ENCODE results near the gene KIF5A.
"Not testable (repeated sequence)": the region's sequence is repeated elsewhere in the genome, so short reads cannot be mapped to it uniquely, and the experiment has no call there.

The KIF5A gene

DNA sequence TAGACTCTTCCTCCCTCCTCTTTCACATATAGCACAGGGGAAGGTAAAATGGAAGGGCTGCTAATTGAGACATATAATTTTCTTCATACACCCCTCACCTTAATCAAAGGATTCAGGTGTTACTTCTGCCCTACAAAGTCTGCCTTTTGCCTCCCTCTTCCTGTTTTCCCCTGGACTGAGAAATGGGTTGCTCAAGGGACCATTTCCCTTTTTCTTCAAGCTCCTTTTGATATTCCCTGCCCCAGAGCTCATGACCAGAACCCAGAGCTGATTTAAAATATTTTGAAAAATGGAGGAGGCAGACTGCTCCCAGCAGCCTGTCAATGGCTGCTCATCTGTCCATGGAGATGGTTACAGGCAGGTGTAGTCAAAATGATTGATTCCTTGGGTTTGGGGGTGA, 34.8 kb downstream of the KIF5A start:
- no peak for DNase-seq (ENCODE audit: low read depth)

DNA sequence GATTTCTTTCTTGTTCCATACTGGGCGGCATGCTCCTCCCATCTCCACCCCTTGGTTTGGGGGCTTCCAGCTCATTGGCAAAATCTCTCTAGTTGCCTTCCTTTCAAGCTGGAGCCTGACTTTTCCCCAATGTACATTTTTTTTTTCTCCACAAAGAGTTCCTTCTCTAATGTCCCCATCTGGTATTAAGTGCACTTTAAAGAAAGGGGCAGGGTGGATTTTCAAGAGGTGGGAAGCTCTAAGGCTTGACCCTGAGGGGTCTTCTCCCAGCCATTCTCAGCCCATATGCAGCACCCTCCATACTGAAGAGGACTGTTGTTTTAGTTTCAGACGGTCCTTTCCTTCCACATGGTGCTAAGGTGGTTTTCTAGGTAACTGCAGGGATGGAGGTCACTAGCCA, 35.3 kb downstream of the KIF5A start:
- no peak for DNase-seq (ENCODE audit: low read depth)

DNA sequence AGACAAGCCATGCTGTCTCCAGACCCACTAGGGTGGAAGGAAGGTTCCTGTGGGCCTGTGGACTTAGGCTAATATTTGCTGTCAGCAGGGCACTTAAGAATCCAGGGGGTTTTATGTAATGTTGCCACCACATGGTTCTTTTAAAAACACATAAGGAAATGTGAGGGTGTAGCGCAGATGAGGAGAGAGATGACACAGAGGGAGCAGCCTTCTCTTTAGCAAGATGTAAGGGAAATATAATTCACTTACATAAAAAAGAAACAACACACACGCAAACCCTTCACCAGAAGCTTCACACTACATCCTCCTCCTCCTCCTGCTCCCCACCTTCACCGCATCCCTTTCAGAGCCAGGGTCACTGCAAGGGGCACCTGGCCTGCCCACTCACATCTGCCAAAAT, 36.3 kb downstream of the KIF5A start:
- DNase-seq (ENCODE audit: low read depth): no peak

DNA sequence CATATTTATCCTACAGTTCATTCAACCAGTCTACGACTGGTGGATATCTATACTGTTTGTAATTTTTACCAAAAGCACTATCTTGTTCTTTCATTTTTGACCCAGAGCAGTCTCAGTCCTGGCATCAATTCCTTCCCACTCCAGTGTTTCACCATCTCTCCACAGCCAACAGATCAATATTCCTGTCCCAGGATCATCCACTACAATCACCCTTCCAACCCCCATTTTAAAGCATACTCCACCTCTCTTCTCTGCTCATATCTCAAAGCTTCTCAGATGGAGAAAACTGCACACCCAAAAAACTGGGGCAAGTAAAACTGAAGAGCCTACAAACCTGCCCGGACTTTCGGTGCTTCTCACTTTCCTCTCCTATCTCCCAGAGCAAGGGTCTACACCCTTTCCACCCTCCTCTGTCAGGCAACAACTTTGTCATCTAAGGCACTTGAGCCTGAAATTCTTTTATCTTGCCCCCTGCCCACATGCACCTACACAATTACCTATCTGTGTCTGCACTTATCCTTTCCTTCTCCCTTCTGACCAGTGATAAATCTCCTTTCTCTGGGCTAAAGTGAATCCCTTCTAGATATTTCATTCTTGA, 37.1 kb downstream of the KIF5A start:
- DNase-seq (ENCODE audit: low read depth): no peak

DNA sequence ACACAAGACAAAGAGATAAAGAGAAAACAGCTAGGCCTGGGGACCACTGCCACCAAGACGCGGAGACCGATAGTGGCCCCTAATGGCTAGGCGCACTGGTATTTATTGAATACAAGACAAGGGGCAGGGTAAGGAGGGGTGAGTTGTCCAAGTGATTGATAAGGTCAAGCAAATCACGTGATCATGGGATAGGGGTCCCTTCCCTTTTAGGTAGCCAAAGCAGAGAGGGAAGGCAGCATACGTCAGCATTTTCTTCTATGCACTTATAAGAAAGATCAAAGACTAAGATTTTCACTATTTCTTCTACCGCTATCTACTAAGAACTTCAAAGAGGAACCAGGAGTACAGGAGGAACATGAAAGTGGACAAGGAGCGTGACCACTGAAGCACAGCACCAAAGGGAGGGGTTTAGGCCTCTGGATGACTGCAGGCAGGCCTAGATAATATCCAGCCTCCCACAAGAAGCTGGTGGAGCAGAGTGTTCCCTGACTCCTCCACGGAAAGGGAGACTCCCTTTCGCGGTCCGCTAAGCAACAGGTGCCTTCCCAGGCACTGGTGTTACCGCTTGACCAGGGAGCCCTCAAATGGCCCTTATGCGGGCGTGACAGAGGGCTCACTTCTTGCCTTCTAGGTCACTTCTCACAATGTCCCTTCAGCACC, 39.2 kb downstream of the KIF5A start:
- DNase-seq (ENCODE audit: low read depth): not testable (repeated sequence)

DNA sequence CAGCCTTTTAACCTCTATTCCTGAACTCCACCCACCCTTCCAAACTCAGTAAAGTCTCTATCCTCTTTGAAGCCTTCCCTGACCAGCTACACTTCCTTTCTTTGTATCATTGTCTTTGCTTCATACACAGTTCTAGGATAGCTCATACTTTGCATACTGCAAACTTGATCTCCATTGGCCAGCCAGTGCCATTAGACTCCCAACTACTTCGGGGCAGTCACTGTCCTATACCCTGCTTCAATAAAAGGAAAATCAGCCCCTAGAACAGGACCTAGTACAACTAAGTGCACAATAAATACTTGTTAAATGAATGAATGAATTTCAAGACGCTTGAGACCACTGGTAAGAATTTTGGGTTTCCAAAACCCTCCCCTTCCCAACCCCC, 40.6 kb downstream of the KIF5A start:
- DNase-seq (ENCODE audit: low read depth): no peak

DNA sequence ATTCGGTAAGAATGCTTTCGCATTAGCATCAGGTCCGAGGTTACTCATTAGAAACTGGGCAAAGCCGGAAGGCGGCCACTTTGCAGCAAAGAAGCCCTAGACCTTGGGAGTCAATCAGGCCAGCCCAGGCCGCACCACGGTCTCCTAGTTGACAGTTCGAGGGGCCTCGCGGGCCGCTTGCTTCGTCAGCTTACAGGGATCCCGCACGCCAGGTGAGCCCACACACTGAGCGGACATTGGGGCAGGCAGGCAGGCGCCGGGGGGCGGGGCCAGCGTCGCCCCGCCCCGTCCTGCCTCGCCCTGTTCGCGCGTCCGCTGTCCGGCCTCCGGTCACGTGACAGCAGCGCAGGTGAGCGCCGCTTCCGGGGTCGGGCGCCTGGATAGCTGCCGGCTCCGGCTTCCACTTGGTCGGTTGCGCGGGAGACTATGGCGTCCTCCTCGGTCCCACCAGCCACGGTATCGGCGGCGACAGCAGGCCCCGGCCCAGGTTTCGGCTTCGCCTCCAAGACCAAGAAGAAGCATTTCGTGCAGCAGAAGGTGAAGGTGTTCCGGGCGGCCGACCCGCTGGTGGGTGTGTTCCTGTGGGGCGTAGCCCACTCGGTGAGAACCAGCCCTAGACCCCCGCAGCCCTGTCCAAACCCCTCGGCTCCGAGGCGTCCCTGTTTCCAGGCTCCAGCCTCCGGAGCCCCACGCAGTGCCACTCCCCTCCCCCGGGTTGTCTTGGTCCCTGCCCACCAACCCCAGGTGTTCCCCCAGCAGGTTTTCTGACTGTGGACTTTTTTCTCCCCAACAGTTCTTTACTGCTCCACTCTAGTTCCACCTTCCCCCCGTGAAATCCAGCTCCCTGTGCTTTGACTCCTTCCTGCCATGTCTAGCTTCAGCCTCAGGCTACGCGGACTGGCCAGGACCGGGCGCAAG, 41.3 kb downstream of the KIF5A start, which contains the start of gene PIP4K2C:
Gene PIP4K2C (plus strand): TSS at position 329 of the 918 bp plus-strand sequence. CDS start 98 bp downstream, at position 427.
- no peak for DNase-seq (ENCODE audit: low read depth)

DNA sequence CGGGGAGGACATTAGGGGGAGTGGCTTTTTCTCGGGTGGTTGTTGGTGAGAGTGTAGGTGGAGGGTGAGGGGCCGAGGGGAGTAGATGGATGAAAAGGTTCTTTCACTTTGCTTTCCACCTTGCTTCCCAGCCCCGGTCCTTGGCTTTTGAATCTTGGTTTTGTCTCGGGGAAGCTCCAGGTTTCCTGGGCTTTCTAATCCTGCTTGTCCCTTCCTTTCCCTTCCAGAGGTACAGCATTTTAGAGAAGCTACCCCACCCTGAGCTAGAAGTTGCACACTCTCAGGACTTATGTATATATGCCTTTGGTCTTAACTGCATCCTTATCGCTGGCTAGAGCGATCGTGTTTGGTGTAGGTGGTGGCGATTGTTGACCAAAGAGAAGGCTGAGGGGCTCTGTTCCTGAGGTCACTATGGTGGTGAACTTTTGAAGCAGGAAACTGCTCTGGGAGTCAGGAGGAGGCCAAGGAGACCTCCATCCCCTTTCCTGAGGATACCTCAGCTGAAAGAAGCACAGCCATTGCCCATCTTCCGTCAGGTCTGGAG, 42.0 kb downstream of the KIF5A start:
- DNase-seq (ENCODE audit: low read depth): no peak

DNA sequence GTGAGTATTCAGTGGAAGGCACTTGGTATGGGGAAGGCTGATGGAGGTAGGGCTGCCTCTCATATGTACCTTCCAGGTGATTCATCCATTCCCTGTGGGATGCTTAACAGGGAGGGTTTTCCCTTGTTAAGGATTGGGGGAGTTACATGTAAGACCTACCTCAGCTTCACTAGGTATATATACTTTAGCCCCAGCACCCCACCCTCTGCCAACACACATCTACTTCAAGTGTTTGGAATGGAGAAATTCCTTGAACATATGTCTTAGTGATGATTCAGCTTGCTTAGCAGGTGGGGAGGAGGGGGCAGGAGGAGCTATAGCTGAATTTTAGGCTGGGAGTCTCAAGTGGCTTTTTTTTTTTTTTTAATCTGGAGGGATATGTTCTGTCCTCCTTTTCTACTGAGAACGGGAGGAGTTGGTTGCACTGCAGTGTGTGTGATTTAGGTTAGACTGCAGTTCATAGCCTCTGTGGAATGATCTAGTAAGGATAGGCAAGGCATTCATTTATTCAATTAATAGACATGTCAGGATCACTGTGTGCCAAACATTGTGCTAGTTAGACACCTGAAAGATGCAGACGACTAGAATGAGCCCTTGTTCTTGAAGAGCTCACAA, 42.8 kb downstream of the KIF5A start:
- no peak for DNase-seq (ENCODE audit: low read depth)

DNA sequence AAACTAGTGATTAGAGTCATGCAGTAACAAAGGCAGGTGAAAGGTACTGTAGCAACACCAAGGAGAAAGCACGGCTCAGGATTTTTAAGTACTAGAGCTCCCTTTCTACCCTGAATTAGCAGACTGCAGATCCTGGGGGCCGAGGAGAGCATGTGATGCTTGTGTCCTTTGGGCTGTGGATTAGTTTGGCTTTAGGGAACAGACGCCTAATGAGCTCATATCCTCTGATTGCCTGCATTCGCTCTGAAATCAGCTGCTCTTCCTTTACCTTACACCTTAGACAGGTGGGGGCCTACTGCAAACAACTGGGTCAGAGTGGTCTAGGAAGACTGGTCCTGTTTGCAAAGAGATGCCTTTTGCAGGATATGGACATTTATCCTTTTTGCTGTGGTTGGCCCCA, 43.3 kb downstream of the KIF5A start:
- no peak for DNase-seq (ENCODE audit: low read depth)

DNA sequence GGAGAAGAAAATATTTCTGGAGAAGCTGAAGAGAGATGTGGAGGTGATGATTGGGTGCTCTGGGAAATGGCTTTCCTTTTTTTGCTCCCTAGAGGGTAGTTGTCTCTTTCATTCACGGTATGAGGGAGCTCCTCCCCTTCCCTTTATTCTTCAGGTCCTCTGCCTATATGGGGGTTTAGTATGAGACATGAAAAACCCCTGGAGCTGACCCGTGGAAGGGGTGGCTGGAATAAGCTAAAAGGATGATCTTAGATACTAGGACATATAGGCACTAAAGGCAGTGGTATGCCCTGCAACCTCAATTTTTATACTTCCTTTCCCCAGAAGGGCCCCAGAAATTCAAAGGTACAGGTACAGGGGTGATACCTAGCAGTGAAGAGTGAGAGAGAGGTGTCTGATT, 50.6 kb downstream of the KIF5A start:
- no peak for DNase-seq (ENCODE audit: low read depth)

DNA sequence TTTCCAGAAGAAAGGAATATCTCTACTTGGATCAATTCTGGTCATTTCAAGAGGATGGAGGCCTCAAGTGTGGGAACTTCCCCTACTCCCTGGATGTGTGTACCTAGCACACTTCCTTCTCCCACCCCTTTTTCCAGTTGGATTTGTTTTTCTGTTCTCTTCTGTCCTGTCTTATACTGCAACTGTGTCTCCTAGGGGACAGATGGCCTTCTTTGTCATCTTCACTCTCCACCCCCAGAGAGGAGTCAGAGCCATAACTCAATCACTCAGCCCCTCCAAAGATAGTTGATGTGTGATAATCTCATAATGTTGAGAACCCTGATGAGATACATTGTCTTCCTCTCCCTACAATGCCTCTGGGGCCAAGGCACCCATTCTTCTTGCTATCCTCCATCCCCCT, 52.7 kb downstream of the KIF5A start:
- DNase-seq (ENCODE audit: low read depth): no peak

DNA sequence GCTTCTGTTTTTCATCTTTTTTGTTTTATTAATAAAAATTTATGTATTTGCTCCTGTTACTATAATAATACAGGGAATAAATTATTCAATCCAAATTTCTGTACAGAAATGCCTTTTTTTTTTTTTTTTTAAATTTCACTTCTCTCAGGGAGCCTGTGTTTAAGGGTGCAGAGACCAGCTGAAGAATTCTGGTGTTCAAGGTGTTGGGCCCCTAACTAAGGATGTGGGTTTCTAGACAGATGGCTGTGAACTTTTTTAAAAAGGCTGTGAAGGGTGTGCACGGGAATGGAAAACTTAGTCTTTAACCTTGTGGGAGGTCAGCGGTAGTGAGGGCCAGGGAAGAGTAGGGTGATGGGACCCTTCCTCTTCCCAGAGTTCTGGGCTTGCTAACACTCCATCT, 53.5 kb downstream of the KIF5A start:
- DNase-seq (ENCODE audit: low read depth): no peak

DNA sequence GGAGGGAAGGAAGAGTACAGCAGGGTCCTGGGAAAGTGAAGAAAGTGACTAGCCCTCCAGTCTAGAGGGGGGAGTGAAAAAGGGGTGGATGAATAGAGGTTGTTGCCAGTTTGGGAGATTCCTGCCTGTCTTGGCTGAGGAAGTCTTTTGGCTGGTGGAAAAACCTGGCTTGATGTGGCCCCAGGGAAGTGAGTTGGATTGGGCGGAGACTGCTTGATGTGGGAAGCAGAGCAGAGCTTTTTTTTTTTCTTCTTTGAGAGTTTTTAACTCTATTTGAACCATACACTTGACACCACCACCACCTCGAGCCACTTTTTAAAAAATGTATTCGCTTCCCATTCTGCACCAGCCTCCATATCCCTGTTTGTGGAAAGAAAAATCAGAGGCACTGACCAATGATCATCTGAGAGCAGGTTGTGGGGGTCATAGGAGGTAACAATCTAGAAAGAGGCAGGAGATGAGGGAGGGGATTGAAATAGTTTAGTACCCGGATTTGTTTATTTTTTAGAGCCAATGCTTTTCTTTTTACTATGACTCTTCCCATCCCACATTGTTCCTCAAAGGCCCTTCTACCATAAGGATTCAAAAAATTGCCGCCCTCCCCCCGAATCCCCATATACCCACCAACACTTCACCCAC, 54.1 kb downstream of the KIF5A start:
- peak; percentile 40 for DNase-seq (ENCODE audit: low read depth)

DNA sequence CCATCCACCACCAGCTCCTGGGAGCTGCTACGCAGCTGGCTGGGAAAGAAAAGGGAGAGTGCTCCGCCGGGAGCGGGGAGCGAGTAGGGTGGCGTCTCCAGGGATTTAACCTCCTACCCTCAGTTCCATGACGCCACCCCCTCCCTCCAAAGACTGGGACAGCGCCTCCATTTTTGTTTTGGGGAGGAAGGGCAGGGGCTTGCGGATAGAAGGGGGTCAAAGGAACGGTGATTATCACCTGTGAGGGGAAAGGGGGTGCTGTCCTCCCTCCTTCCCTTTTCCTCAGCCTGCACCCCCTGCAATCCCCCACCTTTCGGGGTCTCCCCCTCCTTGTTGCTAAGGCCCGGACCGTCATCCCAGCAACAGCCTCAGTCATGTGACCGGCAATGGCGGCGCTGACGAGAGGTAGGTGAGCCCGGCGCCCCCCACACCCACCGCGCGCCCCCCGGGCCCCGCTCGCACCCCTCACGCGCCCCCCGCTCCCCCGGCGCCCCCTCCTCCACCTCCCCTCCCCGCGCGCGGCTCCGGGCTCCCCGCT, 54.7 kb downstream of the KIF5A start, which contains the start of gene DTX3:
Gene DTX3 (plus strand): TSS at position 371 of the 538 bp plus-strand sequence. CDS start 1,694 bp downstream, outside the sequence.
- DNase-seq (ENCODE audit: low read depth): no peak

DNA sequence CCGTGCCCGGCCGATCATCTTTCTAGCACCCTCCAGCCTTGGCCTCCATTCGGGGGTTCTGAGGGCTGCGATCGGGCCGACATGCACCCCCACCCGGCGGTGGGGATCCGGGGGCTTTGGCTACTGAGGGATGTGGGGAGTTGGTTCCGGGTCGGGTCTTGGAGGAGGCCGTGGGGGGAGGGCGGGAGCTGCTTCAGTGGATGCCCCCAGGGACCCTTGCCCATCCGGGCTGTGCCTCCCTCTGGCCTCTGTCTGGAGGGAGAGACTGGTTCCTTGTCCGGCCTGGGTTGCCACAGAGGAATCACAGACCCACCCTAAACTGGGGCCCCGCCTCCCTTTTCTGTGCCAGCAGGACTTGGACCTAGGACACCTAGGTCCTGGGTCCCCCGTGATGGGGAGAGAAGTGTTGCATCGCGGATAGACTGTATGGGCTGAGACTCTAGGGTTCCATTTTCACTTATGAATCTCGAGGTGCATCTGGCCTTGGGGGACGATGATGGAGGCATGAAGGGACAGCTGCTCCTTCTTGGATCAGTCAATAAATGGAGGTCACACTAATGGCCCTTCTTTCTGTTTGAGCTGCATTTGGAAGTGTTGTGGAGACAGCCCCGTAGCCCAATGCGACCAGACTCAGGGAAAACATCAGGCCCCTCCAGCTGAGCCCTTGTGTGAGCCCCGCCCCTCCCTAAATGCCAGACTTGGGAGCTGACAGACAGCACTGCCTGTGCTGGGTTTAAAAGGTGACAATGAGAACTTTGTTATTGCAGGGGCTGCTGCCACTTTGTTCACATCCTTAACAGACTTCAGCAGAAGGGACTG, 55.4 kb downstream of the KIF5A start:
- DNase-seq (ENCODE audit: low read depth): no peak

DNA sequence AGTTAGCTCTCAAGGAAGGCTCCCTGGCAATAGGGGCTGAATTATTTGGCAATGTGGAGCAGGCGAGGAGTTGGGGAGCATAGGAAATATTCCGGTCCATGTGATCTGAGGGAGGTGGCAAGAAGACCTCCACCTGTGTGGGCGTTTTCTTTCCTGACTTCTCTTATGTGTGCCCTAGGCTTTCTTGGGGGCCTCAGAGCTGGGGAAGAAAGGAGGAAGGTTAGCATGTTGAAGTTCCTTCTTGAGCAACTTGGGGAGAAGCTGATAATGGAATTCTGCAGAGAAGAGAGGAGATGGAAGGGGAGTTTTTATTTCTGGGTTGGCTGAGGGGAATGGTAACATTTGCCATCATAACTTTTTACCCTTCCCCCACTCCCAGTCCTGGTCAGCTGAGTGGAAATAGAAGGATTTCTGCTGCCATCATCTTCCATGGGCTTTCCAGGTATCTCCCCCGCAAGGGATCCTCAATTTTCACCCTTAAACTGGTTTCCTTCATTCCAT, 56.0 kb downstream of the KIF5A start:
- no peak for DNase-seq (ENCODE audit: low read depth)

DNA sequence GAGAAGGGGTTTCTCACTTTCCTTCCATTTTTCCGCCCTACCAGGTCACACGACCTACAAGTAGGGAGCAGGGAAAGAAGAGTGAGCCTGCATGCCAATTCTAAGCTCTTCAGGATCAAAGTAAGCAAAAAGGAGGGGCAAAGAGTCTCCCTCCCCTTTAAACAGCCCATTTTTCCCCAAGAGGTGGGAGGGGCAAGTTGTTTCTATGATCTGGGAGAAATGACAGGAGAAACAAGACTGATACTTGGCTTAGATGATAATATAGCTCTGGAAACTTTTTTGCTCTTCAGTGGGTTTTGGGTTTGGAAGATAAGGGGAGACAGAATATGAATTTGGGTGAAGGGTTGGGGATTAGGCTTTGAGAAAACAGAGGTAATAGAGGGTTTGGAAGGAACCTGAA, 56.6 kb downstream of the KIF5A start:
- no peak for DNase-seq (ENCODE audit: low read depth)

DNA sequence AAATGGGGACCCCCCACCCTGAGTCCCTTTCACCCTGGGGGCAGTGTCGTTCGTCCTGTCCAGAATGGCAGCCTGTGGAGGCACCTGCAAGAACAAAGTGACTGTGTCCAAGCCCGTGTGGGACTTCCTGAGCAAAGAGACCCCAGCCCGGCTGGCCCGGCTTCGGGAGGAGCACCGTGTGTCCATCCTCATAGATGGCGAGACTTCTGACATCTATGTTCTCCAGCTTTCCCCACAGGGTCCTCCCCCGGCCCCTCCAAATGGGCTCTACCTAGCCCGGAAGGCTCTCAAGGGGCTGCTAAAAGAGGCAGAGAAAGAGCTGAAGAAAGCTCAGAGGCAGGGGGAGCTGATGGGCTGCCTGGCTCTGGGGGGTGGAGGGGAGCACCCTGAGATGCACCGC, 57.0 kb downstream of the KIF5A start:
- no peak for DNase-seq (ENCODE audit: low read depth)

DNA sequence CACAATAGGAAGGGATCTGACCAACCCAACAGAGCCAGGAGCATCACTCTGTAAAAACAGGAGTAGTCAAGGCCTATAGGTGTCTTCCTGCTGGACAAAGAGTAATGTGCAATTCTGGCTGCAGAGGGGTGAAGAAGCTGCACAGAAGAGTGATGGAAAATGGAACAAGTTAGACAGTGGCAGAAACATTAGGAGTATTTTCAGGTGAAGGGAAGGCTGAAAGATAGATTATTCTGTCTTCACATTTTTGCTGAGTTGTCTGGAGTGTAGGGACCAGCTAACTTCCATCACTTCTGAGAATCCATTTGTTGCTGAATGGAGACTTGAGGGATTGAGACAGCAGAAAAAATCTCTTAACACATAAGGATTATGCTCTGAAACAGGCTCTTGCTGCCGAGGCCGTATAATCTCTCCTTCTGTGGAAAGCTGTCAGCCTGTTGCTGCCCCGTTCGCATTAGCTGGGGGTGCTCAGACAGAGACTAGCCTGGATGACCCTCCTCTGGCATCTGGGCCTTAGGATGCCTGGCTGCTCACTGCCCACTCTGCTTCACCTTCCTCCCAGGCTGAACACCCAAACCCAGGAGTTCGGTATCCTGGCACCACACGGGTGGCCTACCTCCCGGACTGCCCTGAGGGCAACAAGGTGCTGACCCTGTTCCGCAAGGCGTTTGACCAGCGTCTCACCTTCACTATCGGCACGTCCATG, 58.3 kb downstream of the KIF5A start:
- no peak for DNase-seq (ENCODE audit: low read depth)
